OCI-M1 (cell line): Measurements from ENCODE around the gene EMILIN1.

Experiments
- DNase-seq: peaks from one replicate; lab custom pipeline; 2025; lab: John Stamatoyannopoulos, UW

The EMILIN1 gene

DNA sequence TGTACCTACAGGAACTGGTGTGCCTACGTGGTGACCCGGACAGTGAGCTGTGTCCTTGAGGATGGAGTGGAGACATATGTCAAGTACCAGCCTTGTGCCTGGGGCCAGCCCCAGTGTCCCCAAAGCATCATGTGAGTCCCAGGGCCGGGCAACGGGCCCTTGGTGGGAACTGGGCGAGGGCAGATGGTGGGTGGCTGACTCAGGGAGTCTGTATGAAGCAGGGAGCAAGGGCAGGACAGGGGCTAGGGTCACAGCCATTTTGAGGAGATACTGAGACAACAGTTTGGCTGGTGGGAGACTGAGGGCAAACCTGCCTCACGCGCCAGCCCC lies 1.7 kb downstream of the EMILIN1 start:
- no peak for DNase-seq

DNA sequence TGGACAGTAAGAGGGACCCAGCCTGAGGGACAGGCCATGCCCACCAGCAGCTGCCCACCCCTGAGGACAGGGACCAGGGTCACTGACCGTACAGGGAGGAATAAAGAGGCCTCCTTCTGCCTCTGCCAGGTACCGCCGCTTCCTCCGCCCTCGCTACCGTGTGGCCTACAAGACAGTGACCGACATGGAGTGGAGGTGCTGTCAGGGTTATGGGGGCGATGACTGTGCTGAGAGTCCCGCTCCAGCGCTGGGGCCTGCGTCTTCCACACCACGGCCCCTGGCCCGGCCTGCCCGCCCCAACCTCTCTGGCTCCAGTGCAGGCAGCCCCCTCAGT lies 2.2 kb downstream of the EMILIN1 start:
- DNase-seq: no peak

DNA sequence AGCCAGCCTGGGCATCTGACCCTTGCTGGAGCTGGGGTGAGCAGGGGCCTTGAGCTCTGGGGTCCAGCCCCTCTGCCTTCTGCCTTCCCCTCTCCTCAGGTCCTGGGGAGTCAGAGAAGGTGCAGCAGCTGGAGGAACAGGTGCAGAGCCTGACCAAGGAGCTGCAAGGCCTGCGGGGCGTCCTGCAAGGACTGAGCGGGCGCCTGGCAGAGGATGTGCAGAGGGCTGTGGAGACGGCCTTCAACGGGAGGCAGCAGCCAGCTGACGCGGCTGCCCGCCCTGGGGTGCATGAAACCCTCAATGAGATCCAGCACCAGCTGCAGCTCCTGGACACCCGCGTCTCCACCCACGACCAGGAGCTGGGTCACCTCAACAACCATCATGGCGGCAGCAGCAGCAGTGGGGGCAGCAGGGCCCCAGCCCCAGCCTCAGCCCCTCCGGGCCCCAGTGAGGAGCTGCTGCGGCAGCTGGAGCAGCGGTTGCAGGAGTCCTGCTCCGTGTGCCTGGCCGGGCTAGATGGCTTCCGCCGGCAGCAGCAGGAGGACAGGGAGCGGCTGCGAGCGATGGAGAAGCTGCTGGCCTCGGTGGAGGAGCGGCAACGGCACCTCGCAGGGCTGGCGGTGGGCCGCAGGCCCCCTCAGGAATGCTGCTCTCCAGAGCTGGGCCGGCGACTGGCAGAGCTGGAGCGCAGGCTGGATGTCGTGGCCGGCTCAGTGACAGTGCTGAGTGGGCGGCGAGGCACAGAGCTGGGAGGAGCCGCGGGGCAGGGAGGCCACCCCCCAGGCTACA lies 3.8 kb downstream of the EMILIN1 start:
- no peak for DNase-seq

DNA sequence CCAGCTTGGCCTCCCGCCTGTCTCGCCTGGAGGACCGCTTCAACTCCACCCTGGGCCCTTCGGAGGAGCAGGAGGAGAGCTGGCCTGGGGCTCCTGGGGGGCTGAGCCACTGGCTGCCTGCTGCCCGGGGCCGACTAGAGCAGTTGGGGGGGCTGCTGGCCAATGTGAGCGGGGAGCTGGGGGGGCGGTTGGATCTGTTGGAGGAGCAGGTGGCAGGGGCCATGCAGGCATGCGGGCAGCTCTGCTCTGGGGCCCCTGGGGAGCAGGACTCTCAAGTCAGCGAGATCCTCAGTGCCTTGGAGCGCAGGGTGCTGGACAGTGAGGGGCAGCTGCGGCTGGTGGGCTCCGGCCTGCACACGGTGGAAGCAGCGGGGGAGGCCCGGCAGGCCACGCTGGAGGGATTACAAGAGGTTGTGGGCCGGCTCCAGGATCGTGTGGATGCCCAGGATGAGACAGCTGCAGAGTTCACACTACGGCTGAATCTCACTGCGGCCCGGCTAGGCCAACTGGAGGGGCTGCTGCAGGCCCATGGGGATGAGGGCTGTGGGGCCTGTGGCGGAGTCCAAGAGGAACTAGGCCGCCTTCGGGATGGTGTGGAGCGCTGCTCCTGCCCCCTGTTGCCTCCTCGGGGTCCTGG lies 4.5 kb downstream of the EMILIN1 start:
- no peak for DNase-seq

DNA sequence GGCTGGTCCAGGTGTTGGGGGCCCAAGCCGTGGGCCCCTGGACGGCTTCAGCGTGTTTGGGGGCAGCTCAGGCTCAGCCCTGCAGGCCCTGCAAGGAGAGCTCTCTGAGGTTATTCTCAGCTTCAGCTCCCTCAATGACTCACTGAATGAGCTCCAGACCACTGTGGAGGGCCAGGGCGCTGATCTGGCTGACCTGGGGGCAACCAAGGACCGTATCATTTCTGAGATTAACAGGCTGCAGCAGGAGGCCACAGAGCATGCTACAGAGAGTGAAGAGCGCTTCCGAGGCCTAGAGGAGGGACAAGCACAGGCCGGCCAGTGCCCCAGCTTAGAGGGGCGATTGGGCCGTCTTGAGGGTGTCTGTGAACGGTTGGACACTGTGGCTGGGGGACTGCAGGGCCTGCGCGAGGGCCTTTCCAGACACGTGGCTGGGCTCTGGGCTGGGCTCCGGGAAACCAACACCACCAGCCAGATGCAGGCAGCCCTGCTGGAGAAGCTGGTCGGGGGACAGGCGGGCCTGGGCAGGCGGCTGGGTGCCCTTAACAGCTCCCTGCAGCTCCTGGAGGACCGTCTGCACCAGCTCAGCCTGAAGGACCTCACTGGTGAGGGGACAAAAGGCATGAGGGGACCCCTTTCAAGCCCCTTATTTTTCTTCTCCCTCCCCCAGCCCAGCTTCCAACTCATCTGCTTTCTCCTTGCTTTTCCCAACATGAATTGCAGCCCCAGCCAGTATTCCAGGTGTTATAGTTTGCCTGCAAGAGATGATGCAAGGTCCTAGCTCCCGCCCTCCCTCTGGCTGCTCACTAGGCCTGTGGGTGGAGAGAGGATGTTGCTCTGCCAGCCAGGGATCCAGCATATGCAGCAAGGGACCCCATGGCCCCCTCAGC lies 5.2 kb downstream of the EMILIN1 start:
- DNase-seq: no peak

DNA sequence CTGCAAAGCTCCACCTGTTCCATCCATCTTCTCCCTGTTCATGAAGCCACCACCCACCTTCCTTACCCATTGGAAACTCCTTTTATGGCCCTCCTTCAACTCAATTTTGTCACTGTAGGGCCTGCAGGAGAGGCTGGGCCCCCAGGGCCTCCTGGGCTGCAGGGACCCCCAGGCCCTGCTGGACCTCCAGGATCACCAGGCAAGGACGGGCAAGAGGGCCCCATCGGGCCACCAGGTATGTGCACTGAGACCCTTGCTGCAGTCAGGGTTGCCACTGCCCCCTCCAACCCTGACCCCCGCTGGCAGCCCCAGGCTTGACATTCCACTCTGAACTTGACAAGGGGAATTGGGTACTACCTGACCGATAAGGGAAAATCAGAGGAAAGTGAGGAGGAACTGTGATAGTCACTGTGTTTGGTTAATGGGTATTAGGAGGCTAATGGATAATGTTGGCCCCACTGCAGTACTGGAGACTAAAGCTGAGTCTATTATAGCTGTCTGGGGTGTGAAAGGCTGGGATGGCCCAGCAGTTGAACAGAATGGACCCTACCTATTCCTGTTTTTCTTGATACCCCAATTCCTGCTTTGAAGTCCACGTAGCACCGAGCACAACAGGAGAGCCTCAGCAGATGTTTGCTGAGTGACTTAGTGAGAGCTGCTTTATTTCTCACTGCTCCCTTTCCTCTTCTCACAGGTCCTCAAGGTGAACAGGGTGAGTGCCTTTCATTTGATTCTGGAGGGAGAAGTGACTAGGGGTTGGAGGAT lies 6.1 kb downstream of the EMILIN1 start:
- no peak for DNase-seq

DNA sequence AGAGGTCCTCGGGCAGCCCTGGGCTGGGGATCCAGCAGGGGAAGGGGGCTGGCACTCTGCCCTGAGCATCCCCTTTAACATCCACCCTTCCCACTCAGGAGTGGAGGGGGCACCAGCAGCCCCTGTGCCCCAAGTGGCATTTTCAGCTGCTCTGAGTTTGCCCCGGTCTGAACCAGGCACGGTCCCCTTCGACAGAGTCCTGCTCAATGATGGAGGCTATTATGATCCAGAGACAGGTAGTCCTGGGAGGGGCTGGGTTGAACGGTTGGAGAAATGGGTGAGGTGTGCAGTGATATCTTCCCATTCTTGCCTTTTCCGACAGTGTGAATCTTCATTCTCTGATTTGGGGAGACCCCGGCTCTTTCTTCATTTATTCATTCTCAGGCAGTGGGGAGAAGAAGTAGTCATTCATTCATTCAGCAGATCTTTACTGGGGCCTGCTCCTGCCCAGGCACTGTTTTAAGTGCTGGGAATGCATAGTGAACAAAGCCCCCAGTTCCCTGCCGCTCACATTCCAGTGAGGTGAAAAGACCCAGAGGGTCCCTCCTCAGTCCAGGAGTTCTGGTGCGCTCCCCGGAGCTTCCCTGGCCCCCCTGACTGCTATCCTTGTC lies 6.8 kb downstream of the EMILIN1 start:
- no peak for DNase-seq

DNA sequence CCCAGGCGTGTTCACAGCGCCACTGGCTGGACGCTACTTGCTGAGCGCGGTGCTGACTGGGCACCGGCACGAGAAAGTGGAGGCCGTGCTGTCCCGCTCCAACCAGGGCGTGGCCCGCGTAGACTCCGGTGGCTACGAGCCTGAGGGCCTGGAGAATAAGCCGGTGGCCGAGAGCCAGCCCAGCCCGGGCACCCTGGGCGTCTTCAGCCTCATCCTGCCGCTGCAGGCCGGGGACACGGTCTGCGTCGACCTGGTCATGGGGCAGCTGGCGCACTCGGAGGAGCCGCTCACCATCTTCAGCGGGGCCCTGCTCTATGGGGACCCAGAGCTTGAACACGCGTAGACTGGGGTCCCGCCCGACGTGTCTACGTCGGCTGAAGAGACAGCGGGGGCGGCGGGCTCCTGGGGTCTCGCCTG lies 7.3 kb downstream of the EMILIN1 start:
- DNase-seq: peak; percentile 85

DNA sequence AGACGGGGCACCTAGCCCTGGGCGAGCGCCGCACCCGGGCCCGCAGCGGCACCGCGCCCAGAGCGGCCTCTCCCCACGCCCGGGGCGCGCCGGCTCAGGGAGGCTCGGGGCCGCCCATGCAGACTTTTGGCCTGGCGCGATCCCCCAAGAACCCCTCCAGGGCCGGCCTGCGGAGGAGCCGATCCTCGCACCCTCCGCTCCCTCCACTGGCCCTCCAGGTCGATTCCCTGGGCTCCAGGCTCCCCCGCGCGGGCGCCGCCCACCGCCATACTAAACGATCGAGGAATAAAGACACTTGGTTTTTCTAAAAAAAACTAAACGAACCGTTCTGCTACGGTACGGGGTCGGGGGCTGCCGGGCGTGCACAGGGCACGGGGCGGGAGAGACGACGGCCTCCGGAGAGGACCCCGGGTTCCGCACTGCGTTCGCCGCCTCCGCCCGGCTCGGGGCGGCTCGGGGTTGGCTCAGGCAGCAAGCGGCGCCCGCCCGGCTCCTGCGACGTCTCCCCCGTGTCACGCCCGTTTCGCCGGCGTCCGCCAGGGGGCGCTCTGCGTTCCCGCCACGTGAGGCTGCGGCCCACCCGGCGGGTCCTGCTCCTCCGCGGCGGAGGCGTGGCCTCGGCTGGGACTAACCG lies 7.8 kb downstream of the EMILIN1 start:
- DNase-seq: peak; percentile 97

DNA sequence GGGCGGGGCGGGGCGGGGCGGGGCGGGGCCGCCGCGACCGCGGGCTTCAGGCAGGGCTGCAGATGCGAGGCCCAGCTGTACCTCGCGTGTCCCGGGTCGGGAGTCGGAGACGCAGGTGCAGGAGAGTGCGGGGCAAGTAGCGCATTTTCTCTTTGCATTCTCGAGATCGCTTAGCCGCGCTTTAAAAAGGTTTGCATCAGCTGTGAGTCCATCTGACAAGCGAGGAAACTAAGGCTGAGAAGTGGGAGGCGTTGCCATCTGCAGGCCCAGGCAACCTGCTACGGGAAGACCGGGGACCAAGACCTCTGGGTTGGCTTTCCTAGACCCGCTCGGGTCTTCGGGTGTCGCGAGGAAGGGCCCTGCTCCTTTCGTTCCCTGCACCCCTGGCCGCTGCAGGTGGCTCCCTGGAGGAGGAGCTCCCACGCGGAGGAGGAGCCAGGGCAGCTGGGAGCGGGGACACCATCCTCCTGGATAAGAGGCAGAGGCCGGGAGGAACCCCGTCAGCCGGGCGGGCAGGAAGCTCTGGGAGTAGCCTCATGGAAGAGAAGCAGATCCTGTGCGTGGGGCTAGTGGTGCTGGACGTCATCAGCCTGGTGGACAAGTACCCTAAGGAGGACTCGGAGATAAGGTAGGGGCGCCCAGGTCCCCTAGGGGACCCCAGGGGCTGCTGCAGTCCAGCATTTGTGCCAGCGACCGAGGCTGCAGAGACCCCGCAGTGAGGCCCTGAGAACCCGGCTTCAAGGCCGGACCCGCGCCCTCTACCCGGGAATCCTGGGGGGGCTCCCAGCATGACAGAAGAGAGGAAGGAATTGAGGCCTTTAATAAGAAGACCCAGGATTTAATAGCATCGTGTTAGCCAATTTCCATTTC lies 8.5 kb downstream of the EMILIN1 start, which contains the start of gene KHK:
Gene KHK (plus strand): TSS at position 49 of the 870 bp plus-strand sequence. CDS start 488 bp downstream, at position 537.
- no peak for DNase-seq

DNA sequence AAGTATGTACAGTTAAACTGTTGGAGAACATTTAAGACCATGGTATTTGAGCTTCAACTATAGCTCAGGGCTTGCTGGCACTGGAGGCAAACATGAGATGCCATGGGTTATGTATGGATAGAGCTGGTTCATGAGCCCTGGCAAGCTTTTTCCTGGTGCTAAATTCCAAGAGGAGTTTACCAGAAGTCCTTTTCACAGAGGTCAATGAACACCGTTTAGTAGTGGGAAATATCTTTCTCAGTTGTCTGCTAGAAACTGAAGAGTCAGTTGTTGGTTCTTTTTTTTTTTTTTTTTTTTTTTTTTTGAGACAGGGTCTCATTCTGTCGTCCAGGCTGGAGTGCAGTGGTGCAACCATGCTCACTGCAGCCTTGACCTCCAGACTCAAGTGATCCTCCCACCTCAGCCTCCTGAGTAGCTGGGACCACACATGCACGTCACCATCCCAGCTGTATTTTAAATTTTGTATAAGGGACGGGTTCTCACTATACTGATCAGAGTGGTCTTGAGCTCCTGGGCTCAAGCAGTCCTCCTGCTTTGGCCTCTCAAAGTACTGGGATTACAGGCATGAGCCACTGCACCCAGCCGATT lies 9.5 kb downstream of the EMILIN1 start:
- no peak for DNase-seq

DNA sequence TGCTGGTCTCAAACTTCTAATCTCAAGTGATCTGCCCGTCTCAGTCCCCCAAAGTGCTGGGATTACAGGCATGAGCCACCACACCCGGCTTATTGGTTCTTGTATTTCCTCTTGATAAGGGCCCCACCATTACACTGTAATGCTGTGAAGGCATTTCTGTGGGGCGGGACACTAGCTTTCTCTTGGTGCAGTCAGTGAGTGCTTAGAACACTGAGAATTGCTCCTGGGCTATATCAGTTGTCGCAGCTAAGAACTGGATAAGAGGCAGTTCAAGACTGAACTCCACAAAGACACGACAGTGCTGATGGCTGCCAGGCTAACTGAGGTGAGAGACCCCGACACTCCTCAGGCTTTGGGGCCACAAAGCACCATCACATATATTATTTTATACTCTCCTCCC lies 10.2 kb downstream of the EMILIN1 start:
- peak; percentile 31 for DNase-seq

DNA sequence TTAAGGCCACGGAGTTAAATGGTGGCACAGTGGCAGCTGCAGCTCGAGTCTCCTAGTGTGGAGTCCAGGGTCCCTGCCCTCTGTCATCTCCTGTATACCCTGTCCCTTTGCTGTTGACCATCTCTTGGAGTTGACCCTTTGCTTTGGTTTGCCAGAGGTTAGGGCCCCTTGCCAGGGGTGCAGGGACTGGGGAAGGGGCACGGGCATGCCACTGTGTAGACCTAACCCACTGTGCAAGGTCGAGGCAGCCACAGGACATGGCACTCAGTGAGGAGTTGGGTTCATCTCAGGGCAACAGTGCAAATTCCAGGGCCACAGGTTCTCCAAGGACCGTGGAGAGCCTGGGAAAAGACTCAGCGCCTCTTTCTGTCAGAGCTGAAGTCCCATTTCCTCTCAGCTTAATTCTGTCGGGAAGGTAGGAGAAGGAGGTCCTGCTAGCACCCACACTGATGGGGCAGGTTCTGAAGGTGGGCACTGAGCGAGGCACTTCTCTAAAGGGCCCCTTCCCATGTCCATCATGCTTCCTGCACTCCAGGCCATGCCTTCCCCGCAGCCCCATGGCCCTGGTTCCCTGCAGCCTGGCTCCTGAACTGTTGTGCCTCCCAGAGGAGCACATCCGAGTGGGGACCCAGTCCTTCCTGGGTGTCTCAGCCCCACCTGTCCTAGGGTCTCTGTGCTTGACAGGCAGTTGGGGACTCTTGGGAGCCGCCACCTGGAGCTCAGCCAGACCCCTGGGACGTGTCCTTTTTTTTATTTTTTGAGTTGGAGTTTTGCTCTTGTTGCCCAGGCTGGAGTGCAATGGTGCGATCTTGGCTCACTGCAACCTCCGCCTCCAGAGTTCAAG lies 10.9 kb downstream of the EMILIN1 start:
- DNase-seq: no peak

DNA sequence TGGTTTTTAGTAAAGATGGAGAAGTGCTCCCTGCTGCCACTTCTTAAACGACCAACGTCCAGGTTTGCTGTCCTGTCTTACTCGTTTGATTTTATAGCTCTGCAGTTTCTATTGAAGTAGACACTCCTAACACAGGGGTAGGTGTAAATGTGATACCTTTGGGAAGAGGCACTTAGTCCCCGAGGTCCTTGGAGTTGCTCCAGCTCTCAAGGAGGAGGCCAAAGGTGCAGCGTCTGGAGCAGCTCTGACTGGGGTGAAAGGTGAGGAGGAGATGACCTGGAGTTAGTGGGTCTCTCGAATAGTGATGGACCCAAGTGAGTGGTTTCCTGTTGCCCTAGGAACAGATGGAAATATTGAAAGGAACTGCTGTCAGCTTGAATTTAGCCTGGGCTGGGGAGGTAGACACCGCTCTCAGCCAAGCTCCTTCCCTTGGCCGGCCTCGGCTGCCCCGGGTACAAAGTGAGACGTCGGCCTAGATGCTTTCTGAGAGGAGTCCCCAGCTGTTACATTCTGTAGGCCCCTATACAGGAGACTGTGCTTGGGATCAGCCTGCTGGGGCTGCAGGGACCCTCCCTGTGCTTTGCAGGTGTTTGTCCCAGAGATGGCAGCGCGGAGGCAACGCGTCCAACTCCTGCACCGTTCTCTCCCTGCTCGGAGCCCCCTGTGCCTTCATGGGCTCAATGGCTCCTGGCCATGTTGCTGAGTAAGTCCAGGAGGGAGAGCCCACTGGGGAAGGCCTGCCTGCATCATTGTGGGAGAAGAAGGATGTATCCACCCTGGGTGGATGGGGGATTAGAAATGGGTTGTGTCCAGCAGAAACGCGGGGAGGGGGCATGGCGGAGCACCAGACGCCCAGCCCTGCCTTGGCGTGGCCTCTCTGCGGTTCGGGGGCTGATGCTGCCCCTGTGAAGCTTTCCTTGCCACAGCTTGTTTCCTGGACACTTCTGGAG lies 13.6 kb downstream of the EMILIN1 start:
- DNase-seq: no peak

DNA sequence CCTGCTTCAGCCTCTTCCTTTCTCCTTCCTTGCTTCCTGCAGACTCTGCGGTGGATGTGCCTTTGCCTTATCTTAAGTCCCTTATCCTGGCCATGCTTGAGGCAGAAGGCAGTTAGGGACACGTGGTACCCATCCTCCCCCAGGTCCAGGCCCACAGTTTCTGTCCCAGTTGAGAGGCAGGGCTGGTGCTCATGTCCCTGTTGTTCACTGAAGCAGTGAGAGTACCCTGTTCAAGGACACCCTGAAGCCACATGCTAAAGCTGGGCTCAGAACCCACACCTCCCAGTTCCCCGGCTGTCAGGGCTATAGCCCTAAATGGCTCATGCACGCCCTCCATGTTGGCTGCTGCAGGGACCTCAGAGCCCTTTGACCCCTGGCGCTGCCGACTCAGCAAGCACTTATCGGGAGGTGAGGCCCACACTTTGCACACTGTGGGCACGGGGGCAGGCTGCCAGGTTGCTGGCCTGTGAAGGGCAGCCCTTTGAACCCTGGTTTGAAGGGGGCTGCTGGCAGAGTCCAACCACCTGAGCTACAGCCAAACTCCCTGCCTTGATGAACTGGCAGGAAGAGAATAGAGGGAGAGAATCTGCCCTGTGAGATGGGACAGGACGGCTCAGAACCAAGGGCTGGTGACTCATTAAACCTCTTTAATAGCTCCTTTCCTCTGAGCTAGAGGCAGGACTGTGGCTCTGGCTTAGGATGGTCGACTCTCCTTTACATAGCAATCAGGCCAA lies 14.4 kb downstream of the EMILIN1 start:
- peak; percentile 86 for DNase-seq

DNA sequence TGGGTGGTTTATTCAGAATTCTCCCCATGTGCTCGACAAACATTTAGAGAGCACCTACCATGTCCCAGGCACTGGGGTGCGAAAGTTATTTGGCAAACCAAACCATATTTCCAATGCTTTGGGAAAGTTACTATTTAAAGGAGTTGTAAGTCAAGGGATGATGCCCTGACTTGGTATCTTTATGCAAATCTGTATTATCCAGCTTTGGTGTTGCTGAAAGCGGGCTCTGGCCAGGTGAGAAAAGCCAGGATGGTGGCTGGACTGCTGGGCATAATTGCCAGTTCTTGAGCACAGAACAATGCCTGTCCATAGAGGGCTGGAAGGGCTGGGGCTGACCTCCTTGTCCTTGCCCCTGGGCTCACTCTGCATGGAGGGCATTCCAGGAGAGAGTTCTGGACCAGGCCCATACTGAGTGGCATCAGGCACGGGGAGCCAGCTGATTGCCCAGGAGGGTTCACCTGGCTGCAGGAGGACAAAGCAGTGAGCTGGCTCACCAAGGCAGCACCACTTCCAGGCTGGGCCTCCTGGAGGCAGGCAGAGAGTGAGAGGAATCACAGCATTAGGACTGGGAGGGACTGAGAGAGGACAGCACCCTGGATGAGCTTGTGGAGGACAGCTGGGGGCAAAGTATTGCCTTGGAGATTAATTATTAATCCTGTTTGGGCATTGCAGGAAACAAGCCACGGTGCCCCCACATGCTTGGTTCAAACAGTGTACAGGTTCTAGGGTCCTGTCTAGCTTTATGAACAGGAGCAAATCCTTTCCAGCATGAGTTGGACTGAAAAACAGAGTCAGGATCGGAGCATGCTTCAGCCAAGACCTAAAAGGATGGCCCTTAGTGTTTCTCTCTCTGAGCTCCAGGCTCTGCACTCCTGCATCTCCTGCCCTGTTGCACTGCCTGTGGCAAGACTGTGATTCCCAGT lies 15.3 kb downstream of the EMILIN1 start:
- no peak for DNase-seq
